HepG2 (cell line): Measurements from ENCODE around the gene TNP2. TPM values are rescaled to one million over a fixed set of nuclear protein-coding genes. Genes with fewer than 3 reads are reported as not detected.

Experiments
- DR1 ChIP-seq: sonication (generic); formaldehyde crosslinking; IDR thresholded peaks from 2 replicates; pipeline ENCODE4 v1.8.0; 2021; ENCODE audit warnings: mild to moderate bottlenecking, missing genetic modification reagents, inconsistent platforms
- GMEB1 ChIP-seq: sonication (generic); formaldehyde crosslinking; IDR thresholded peaks from 2 replicates; pipeline ENCODE4 v1.5.1; 2020; ENCODE audit warnings: missing genetic modification reagents, mild to moderate bottlenecking, borderline replicate concordance
- HBP1 ChIP-seq: IDR thresholded peaks from 2 replicates; pipeline ENCODE4 v1.6.1; 2016; ENCODE audit warnings: low read depth, control low read depth
- HNRNPH1 ChIP-seq: fragments of 200-400 bp; formaldehyde crosslinking; optimal IDR thresholded peaks from 2 replicates; pipeline ENCODE3; 2017; ENCODE audit warnings: mild to moderate bottlenecking, low read depth, low read length
- HOXA5 ChIP-seq: sonication (generic); formaldehyde crosslinking; IDR thresholded peaks from 2 replicates; pipeline ENCODE4 v1.4.0; 2020; ENCODE audit warnings: missing genetic modification reagents
- MLX ChIP-seq: IDR thresholded peaks from 2 replicates; pipeline ENCODE4 v1.6.1; 2016
- MXI1 ChIP-seq: IDR thresholded peaks from 3 replicates; pipeline ENCODE4 v1.6.1; 2012; ENCODE audit warnings: low read depth, low read length, inconsistent platforms, borderline replicate concordance
- REPIN1 ChIP-seq: sonication (generic); formaldehyde crosslinking; IDR thresholded peaks from 2 replicates; pipeline ENCODE4 v1.8.0; 2022; ENCODE audit warnings: missing genetic modification reagents, low read depth, mild to moderate bottlenecking, borderline replicate concordance
- SALL1 ChIP-seq: sonication (generic); formaldehyde crosslinking; IDR thresholded peaks from 2 replicates; pipeline ENCODE4 v1.8.0; 2022; ENCODE audit warnings: mild to moderate bottlenecking, missing genetic modification reagents
- SOX13 ChIP-seq, 3 experiments: fragments of 450-650 bp in 1 of 3; sonication (generic) in 1 of 3; formaldehyde crosslinking in 1 of 3; IDR thresholded peaks in 2 of 3; conservative IDR thresholded peaks in 1 of 3; 2 replicates each; pipeline versions ENCODE4 v1.5.0 to v1.6.1; 2016 to 2020; ENCODE audit warnings: antibody characterized with exemption in 1 of 3, mild to moderate bottlenecking in 1 of 3, missing compliant biosample characterization in 1 of 3, missing genetic modification reagents in 1 of 3, moderate library complexity in 1 of 3
- TBX3 ChIP-seq: fragments of 450-650 bp; IDR thresholded peaks from 2 replicates; pipeline ENCODE4 v1.6.1; 2017; ENCODE audit warnings: antibody characterized with exemption, mild to moderate bottlenecking, inconsistent platforms, borderline replicate concordance
- XRCC5 ChIP-seq: fragments of 200-400 bp; formaldehyde crosslinking; optimal IDR thresholded peaks from 2 replicates; pipeline ENCODE3; 2017; ENCODE audit warnings: mild to moderate bottlenecking, low read length
- ZNF253 ChIP-seq: sonication (generic); formaldehyde crosslinking; IDR thresholded peaks from 2 replicates; pipeline ENCODE4 v1.8.0; 2022; ENCODE audit warnings: mild to moderate bottlenecking, missing genetic modification reagents, borderline replicate concordance
- ZNF350 ChIP-seq: sonication (generic); formaldehyde crosslinking; IDR thresholded peaks from 2 replicates; pipeline ENCODE4 v1.4.0; 2020; ENCODE audit warnings: mild to moderate bottlenecking, low read depth, missing genetic modification reagents, borderline replicate concordance
- ZNF558 ChIP-seq: sonication (generic); formaldehyde crosslinking; IDR thresholded peaks from 2 replicates; pipeline ENCODE4 v1.9.0; 2022; ENCODE audit warnings: mild to moderate bottlenecking, missing genetic modification reagents, borderline replicate concordance
- ZNF562 ChIP-seq: sonication (generic); formaldehyde crosslinking; IDR thresholded peaks from 2 replicates; pipeline ENCODE4 v1.8.0; 2022; ENCODE audit warnings: missing genetic modification reagents, borderline replicate concordance
- ZNF646 ChIP-seq: sonication (generic); formaldehyde crosslinking; IDR thresholded peaks from 2 replicates; pipeline ENCODE4 v1.9.0; 2021; ENCODE audit warnings: mild to moderate bottlenecking, missing genetic modification reagents
- ZNF678 ChIP-seq: sonication (generic); formaldehyde crosslinking; IDR thresholded peaks from 2 replicates; pipeline ENCODE4 v1.4.0; 2020; ENCODE audit warnings: mild to moderate bottlenecking, missing genetic modification reagents
- ZZZ3 ChIP-seq: sonication (generic); formaldehyde crosslinking; IDR thresholded peaks from 2 replicates; pipeline ENCODE4 v1.4.0; 2020; ENCODE audit warnings: missing genetic modification reagents, mild to moderate bottlenecking, borderline replicate concordance
- polyA plus RNA-seq, 8 experiments: library from polyadenylated mRNA; depleted of rRNA in 3 of 8; stranded (reverse) in 7 of 8; unstranded in 1 of 8; fragments of >200 nt; fragmentation: Illumina TruSeq in 4 of 8; extraction: Trizol in 4 of 8; gene quantifications; 2 replicates each; pipeline versions ENCODE4 v1.2.1 to v1.2.3, GENCODE V29; 2011 to 2016; ENCODE audit warnings: low read depth in 4 of 8, missing spikeins in 1 of 8, mixed read lengths in 1 of 8; ENCODE audit not compliant: insufficient read depth in 1 of 8
- total RNA-seq, 5 experiments: library from RNA; depleted of rRNA; stranded (reverse); fragments of >200 nt; fragmentation: Illumina TruSeq; extraction: Trizol; gene quantifications; 2 replicates each; pipeline ENCODE4 v1.2.3, GENCODE V29; 2016; ENCODE audit warnings: low read depth in 1 of 5

TNP2 gene
- total and polyA plus RNA-seq, 2 of the 13 experiments (the other 11 are each of a cell fraction or from before 2014, with no cell fraction given), result not detected

- TF ChIP-seq GMEB1 (CRISPR knock-in tag), result no peak
- TF ChIP-seq ZNF646 (CRISPR knock-in tag), result no peak
- TF ChIP-seq REPIN1, result no peak
- no peak for TF ChIP-seq DR1 (CRISPR knock-in tag)
- TF ChIP-seq ZNF253 (CRISPR knock-in tag), result no peak
- TF ChIP-seq SOX13 (IDR thresholded peaks at IDR 0.05), result no peak
- peak in 1 of 2 experiments; percentile 70; a peak in 1 of 4 replicates for TF ChIP-seq SOX13 (CRISPR knock-in tag; conservative IDR thresholded peaks at IDR 0.05 in 1 of 2, IDR thresholded peaks at IDR 0.05 in 1 of 2)
- TF ChIP-seq TBX3, result no peak
- TF ChIP-seq ZNF558, result no peak
- 0 out of 2 replicates have a peak, but pooled peaks have one; percentile 64 for TF ChIP-seq HOXA5 (CRISPR knock-in tag)
- no peak for TF ChIP-seq HBP1
- no peak for TF ChIP-seq MLX (CRISPR knock-in tag)
- TF ChIP-seq ZZZ3 (CRISPR knock-in tag), result no peak
- TF ChIP-seq ZNF678, result no peak
- no peak for TF ChIP-seq XRCC5
- TF ChIP-seq HNRNPH1, result no peak
- TF ChIP-seq MXI1, result no peak
- TF ChIP-seq SALL1 (CRISPR knock-in tag), result no peak; the same call in 1 of the 2 replicates
- TF ChIP-seq ZNF350, result peak; percentile 37; the same call in 1 of the 2 replicates
- TF ChIP-seq ZNF562 (CRISPR knock-in tag), result no peak
These were observed 4.7 kb upstream of the TNP2 start (continued) for GRCh38 chr16:11273721-11274324.
